ENCODE data around the gene SLC4A11.
A peak's percentile ranks its signal among the peaks of the same experiment; 100 is the strongest.

Gene SLC4A11

DNA sequence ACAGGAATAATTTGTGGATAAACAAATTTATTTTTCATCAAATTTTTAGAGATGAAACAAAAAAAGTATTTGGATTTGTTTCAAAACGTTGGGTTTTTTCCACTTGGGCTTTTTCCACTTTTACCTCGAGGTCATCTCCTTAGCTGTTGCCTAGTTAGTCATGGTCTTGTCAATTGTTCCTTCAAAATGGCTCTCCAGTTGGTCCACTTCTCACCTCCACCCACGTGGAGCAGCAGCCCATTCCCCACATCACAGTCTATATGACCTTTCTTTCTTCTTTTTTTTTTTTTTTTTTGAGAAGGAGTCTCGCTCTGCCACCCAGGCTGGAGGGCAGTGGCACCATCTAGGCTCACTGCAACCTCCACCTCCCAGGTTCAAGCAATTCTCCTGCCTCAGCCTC lies 6.7 kb upstream of the SLC4A11 start:
- DNase-seq: no peak

GRCh38 chr20:3245156-3245555 lies 6.2 kb upstream of the SLC4A11 start:
- DNase-seq: no peak

- no peak for DNase-seq
Observed at GRCh38 chr20:3244613-3245012, 5.6 kb upstream of the SLC4A11 start.

DNA sequence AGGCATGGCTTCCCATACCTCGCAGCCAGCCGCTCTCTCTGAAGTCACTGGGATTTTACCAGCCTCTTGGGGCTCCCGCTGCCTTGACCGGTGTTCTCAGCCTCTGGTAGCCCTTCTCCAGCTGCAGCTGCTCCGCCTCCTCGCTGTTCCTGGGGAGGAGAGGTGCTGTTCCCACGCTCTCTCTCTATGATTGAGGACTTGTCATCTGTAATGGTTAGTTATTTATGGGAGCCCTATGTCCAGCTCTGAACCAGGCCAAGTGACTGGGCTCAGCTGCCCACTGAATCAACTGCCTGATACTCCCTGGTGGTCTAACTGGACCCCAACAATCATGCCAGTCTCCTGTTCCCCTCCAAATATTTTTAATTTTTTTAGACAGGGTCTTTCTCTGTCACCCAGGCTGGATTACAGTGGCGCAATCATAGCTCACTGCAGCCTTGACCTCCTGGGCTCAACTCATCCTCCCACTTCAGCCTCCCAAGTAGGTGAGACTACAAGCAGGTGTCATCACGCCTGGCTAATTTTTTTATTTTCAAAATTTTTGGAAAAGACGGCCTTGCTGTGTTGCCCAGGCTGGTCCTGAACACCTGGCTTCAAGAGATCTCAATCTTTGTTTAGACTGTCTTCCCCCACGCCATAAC lies 4.8 kb upstream of the SLC4A11 start:
- DNase-seq: no peak

DNA sequence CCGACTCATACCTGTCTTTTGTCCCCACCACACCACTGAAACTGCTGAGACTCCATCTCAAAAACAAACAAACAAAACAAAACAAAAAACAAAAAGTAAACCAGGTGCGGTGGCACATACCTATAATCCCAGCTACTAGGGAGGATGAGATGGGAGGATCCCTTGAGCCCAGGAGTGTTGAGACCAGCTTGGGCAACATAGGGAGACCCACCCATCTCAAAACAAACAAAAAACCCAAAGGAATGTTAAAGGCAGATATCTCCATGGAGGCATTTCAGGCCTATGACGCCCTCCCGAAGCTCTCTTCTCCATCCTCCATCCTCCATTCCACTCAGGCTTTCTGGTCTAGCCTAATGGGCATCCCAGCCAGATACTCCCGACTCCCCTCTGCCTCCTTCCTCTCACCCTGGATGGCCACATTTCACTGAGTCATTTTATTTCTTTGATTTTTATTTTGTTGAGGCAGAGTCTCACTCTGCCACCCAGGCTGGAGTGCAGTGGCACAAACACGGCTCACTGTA lies 3.2 kb upstream of the SLC4A11 start:
- DNase-seq: no peak

DNA sequence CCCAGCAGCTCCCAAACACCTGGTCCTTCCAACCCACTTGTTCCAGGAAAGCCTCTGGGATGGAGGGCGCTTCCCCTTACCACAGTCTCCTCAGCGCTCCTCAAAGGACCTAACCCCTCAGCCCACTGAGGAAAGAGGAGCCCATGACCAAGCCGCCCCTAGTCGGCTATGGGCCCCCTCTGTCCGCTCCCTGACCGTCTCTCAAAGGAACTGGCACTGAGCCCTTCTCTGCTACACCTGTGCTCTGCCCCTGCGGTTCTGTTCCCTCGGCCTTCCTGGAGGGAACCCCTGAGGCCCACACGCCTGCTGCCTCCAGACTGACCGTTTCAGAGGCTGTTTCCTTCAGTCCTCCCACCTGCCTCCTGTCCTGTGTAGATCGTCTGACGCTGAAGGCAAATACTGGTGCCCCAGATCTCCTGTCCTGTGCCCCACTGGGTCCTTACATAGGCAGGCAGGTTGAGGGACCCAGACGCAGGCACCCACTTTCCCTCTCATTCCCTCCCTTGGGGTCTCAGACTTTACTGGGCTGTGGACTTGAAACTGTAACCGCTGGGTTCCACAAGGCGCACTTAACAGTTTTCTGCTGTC lies 1.9 kb upstream of the SLC4A11 start:
- no peak for DNase-seq

DNA sequence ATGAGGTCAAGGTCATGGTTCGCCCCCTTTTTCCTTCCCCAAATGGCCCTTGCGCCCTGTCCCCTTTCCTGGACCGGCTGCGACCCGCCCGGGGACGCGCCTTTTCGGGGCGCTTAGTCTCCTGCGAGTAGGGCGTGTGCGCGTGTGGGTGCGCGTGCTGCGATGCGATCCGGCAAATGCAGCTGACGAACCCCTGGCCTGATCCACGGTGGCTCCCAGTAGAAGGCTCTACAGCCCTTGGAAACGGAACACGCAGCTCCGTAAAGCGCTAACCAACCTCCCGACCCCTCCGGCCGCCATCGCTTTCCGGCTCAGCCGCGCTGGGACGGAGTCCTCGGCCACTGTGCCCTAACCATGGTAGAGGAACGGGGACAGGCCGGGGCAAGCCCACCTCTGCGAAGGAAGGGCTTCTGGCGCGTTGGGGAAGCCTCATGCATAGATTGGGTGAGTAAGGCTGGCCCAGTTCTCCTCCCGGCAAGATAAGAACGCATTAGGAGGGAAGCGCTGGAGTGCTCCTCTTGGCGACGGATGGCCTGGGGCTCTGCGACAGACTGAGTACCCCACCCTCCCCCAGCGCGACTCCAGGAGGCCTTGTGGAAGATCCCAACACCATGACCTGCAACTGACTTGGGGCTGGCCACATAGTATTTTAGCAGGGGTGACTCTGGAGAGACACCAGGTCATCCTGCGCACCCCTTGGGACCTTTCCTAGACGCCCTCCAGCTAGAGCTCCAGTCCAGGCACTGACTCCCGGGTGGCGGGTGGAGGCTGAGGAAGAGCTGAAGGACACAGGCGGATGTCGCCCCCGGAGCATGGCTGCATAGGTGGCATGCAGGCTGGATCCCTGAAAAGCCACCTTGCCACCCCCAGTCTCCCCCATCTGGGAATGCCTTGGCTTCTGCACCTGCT lies 1.1 kb upstream of the SLC4A11 start:
- DNase-seq: peak; percentile 27

- DNase-seq: no peak
Observed at GRCh38 chr20:3238616-3239025, 369 bp downstream of the SLC4A11 start.

DNA sequence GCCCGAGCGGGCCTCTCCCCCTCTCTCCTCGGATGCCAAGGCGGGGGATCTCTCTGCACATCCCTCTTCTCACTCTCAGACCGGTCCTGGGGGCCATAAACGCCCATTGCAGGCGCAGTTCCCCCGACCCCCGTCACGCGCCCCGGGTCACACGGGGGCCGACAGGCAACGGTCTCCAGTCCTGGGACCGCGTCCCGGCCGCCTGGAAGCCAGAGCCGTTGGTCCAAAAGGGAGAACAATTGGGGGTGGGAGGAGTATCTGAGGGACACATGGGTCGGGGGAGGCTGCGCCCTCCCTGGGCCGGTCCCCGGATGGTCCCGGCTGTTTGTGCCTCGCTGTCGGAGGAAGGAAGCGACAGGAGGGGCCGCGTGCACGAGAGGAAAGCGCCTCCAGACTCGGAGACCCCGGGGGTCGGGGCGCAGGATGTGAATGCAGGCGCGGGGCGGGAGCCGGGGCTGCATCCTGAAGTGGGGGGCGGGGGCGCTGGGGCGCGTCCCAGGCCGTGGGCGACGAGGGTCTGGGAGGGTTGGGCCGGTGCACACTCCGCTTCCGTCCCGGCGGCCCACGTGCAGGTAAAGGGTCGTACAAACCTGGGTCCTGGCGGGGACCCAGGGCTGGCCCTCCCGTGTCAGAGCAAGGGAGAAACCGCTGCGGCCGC lies 903 bp downstream of the SLC4A11 start:
- no peak for DNase-seq

DNA sequence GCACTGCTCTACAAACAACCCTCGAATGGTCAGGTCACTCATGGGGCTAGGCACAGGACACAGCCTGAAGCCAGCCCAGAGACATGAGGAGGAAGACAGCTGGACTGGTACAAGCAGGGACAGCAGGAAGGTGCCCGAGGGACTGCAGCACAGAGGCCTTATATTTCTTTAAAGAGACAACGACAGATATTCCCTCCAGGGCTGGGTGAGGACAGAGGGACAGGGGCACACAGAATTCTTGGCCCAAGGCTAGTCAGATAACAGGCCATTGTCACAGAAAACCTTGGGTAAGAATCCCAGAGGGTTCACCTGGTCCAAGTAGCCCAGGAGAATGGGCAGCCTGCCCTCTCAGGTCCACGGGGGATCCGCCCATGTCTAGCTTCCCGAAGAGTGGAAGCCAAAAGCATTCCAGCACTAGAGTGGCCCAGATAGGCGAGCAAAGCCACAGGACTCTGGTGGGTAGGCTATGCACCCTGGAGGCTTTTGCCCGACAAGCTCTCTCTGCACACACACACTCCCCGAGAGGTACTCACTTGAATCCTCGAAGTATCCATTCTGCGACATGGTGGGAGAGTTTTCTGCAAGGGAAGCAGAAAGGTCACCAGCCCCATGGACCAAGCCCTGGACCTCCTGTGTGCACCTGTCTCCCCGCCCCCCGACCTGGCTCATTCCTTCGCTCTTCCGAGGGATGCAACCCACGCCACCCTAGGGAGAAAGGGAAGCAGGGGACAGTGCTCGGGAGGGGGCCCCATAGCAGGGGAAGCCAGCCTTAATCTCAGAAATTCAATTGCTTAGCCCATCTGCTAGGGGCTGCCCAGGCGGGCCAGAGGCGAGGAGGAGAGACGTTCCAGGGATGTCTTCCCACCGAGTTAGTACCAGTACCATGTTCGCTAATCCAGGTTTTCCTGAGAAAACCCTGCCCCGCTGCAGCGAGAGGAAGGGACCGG lies 1.7 kb downstream of the SLC4A11 start:
- DNase-seq: no peak

DNA sequence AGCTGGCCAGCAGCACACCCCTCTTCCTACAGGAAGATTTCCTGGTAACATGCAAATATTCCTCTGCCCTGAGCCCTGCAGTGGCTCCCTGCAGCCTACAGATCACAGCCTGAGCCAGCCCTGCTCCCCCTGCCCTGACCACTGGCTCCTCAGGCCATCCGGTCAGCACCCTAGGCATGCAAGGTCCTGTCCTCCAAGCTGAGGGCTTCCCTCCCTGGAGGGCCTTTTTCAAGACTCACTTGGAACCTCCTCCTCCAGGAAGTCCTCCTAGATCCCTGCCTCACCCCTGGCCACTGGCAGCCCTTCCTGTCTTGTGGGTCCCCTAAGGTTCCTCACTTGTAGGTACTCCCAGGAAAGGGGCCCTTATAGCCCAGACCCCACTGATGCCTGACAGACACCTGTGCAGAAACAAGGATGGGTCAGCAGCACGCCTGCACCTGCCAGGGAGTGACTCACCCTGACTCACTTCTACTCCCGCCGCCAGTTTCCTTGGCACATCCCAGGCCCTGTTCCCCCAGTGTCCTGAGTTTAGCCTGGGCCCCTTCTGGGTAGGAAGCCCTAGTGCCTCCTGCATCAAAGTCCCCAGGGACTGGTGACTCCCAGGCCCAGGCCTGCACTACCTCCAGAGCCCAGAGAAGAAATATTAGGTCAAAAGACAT lies 3.2 kb downstream of the SLC4A11 start:
- DNase-seq: no peak

- DNase-seq: no peak
Observed at GRCh38 chr20:3233991-3234498, 4.9 kb downstream of the SLC4A11 start.

GRCh38 chr20:3233131-3233990 lies 5.6 kb downstream of the SLC4A11 start:
- no peak for DNase-seq

- DNase-seq: no peak
Observed at GRCh38 chr20:3231889-3232588, 7.0 kb downstream of the SLC4A11 start.

- no peak for DNase-seq
Observed at GRCh38 chr20:3231116-3231515, 7.9 kb downstream of the SLC4A11 start.

DNA sequence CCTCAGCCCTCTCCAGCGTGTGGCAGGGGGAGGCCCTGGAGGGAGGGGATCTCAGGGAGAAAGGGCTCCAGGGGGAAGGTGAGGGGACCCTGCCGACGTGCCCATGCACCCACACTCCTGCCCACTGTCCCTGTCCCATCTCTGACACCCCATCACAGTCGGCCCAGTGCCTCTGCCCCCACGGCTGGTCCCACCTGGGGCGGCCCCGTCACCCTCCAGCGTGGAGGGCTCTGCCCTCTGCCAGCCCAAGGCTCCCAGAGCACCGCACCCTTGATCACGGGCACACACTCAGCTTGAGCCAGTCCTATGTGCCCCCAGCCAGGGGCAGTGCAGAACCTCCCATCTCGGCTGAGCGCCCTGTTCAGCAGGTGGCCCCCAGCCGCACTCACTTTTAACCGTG lies 9.2 kb downstream of the SLC4A11 start:
- DNase-seq: no peak

- DNase-seq: no peak
Observed at GRCh38 chr20:3229158-3229557, 9.8 kb downstream of the SLC4A11 start.

- DNase-seq: no peak
Observed at GRCh38 chr20:3228750-3229032, 10.3 kb downstream of the SLC4A11 start.

DNA sequence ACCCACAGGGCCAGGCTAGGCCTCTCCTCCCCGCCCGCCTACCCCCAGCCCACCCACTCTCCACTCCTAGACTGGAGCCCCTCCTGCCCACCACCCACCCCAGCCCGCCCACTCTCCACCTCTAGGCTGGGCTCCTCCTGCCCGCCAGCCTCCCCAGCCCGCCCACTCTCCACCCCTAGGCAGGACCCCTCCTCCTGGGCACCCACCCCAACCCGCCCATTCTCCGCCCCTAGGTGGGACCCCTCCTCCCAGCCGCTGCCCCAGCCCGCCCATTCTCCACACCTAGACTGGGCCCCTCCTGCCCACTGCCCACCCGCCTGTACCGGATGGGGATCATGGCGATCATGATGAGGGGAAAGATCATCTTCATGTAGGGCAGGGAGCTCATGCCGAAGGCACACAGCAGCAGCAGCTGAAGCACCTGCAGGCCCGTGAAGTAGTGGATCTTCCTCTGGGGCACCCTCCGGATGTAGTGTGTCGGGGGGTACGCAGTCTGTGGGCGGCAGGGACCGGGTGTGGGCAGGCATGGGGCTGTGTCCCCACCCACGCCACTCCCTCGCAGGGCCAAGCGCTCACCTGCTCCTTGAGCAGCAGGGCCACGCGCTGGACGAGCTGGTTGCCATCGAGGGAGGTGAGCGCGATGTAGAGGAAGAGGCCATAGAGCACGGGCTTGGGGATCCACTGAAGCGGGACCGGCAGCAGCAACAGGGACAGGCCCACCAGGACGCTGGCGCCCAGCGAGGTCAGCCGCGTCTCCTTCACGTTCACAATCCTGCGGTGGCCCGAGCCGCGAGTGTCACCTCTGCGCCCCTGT lies 10.8 kb downstream of the SLC4A11 start:
- no peak for DNase-seq

Measured in DMS79 treated with DMSO at 0.1 percent for 48 hours (cell line).